BJ (cell line): Measurements from ENCODE around the gene JADE1. TPM values are rescaled to one million over a fixed set of nuclear protein-coding genes. Genes with fewer than 3 reads are reported as not detected.

ENCODE experiments used
- CTCF ChIA-PET: fragments of 350-600 bp; formaldehyde crosslinking; extraction: SDS; loops from one replicate; lab custom pipeline; 2021; ENCODE audit warnings: antibody characterized with exemption, inconsistent platforms; lab: Yijun Ruan, JAX
- POLR2A ChIA-PET: fragments of 300-600 bp; sonication (Branson Sonifier 250); formaldehyde crosslinking; extraction: SDS; loops from one replicate; lab custom pipeline; 2021; ENCODE audit warnings: antibody characterized with exemption; lab: Charles Lee
- DNase-seq: peaks from one replicate; pipeline ENCODE4 v3.0.0-alpha.2; 2011; ENCODE audit warnings: low read depth
- H3K27me3 ChIP-seq: 2 replicates; pipeline ENCODE4 v1.6.0; 2011; ENCODE audit warnings: low read length; ENCODE audit not compliant: control insufficient read depth, insufficient read depth
- H3K36me3 ChIP-seq: 2 replicates; pipeline ENCODE4 v1.5.1; 2011; ENCODE audit warnings: low read length; ENCODE audit not compliant: control insufficient read depth, insufficient read depth
- H3K4me3 ChIP-seq: 2 replicates; pipeline ENCODE4 v1.5.1; 2011; ENCODE audit warnings: low read depth, mild to moderate bottlenecking, control low read depth, low read length
- polyA plus RNA-seq: library from polyadenylated mRNA; depleted of rRNA; stranded (reverse); fragments of >200 nt; gene quantifications from 2 replicates; pipeline ENCODE4 v1.2.3, GENCODE V29; 2011
- TF ChIP-seq, protein P1 (sequence below): IDR thresholded peaks from 2 replicates; pipeline ENCODE4 v1.5.1; 2011; ENCODE audit warnings: low read depth, mild to moderate bottlenecking, control low read depth, inconsistent platforms, low read length, moderate library complexity; ENCODE audit not compliant: insufficient read depth

Gene JADE1
- polyA plus RNA-seq, 1 experiment, result 15.4 TPM

GRCh38 chr4:128865132-128865531 lies 55.6 kb downstream of the JADE1 start:
- Histone ChIP-seq H3K4me3 (no peak overlapping the region), H3K27me3 (no peaks in the 10 kb centered on the region), H3K36me3 (peaks cover 13% of the 10 kb centered on the region)
- ChIA-PET CTCF (interaction anchor here (0.8 kb wide), 1 partner anchor 53 kb away, joined by 4 read pairs; no protein-coding TSS in a partner anchor), POLR2A (no interaction called here)
- TF ChIP-seq, protein P1, sequence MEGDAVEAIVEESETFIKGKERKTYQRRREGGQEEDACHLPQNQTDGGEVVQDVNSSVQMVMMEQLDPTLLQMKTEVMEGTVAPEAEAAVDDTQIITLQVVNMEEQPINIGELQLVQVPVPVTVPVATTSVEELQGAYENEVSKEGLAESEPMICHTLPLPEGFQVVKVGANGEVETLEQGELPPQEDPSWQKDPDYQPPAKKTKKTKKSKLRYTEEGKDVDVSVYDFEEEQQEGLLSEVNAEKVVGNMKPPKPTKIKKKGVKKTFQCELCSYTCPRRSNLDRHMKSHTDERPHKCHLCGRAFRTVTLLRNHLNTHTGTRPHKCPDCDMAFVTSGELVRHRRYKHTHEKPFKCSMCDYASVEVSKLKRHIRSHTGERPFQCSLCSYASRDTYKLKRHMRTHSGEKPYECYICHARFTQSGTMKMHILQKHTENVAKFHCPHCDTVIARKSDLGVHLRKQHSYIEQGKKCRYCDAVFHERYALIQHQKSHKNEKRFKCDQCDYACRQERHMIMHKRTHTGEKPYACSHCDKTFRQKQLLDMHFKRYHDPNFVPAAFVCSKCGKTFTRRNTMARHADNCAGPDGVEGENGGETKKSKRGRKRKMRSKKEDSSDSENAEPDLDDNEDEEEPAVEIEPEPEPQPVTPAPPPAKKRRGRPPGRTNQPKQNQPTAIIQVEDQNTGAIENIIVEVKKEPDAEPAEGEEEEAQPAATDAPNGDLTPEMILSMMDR, result no peak
- no peak for DNase-seq

DNA sequence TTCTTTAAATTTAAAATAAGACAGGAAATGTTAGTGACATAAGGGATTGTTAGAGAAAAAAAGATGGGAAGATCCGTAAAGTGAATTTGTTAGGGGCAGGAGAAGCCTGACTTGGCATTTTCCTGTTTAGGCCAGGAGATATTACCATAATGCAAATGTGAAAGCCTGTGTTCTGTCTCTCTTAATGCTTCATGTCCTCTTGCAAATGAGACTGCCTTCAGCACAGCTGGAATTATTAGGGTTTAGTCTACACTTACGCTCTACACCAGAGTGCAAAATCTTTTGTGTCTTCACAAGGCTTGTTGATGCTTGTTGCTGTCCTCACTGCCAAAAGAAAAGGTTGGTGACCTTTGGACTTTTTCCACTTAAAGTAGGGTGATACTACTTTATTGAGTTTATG lies 56.8 kb downstream of the JADE1 start:
- ChIA-PET POLR2A (no interaction called here), CTCF (no interaction called here)
- TF ChIP-seq, protein P1, result no peak
- Histone ChIP-seq H3K27me3 (no peaks in the 10 kb centered on the region), H3K4me3 (no peak overlapping the region), H3K36me3 (peaks cover 11% of the 10 kb centered on the region)
- no peak for DNase-seq

GRCh38 chr4:128866691-128867090 lies 57.2 kb downstream of the JADE1 start:
- ChIA-PET POLR2A (no interaction called here), CTCF (no interaction called here)
- H3K4me3 ChIP-seq, result no peak overlapping the region
- DNase-seq, result no peak
- H3K36me3 ChIP-seq, result peaks cover 11% of the 10 kb centered on the region
- no peaks in the 10 kb centered on the region for H3K27me3 ChIP-seq
- TF ChIP-seq, protein P1, result no peak

DNA sequence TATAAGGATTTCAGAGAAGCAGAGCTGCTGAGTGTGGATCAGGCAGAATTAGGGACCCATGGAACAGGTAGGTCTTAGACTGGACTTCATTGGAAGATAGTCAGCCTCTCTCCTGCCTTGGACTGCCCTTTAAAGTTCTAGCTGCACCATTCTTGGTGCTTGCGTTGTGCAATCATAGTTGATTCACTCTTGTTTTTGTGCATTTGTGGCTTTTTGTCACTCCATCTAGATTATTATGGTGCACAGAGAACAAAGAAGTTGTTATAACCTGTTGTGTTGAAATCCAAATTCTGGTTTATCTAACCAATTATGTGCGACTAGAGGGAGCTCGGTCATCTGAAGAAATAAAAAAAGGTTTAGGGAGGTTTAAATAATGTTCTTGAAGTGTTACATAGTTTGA lies 59.3 kb downstream of the JADE1 start:
- Histone ChIP-seq H3K4me3 (no peak overlapping the region), H3K36me3 (peaks cover 7% of the 10 kb centered on the region), H3K27me3 (no peaks in the 10 kb centered on the region)
- TF ChIP-seq, protein P1, result no peak
- ChIA-PET CTCF (interaction anchor here (1.0 kb wide), 1 partner anchor 305 kb away, joined by 4 read pairs; no protein-coding TSS in a partner anchor), POLR2A (no interaction called here)
- DNase-seq, result no peak

DNA sequence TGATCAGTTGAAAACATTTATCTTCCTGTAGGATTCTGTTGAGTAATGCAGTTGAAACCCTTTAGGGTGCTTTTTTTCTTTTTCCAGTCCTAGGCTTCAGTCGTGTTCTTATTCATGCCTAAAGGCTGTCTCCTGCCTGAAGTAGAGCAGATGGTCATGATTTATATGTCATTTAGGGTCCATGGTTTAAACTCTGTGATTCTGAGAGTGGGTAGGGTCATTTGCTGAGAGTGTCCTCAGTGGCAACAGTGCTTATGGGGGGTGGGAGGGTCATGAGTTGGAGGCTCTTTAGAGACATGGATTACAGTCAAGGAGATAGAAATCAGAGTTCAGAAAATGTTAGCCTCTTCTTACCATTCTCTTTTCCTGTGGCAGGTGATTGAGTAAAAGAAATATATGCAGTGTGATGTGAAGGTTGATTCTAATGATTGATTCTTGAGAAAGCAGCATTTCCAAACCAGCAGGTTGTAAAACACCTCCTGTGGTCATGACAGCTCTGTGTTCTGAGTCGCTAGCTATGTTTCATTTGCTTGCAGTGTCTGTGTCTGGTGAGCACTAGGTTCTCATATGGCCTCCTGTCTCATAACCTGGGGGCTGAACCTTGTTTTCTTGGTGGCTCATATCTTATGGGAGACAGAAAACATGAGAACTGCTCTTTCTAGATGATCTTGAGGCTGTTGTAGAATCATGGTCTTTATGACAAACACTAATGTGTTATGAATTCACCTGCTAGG lies 60.4 kb downstream of the JADE1 start:
- POLR2A ChIA-PET, result interaction anchor here (0.6 kb wide), 1 partner anchor 458 kb away, joined by 3 read pairs; no protein-coding TSS in a partner anchor
- CTCF ChIA-PET, result no interaction called here

More for the DNA sequence above, 60.4 kb downstream of the JADE1 start:
- Histone ChIP-seq H3K36me3 (peaks cover 7% of the 10 kb centered on the region), H3K27me3 (no peaks in the 10 kb centered on the region), H3K4me3 (no peak overlapping the region)
- TF ChIP-seq, protein P1, result no peak
- no peak for DNase-seq
